ENCODE measurements around the gene MEGF6.

- TF ChIP-seq, protein P1, sequence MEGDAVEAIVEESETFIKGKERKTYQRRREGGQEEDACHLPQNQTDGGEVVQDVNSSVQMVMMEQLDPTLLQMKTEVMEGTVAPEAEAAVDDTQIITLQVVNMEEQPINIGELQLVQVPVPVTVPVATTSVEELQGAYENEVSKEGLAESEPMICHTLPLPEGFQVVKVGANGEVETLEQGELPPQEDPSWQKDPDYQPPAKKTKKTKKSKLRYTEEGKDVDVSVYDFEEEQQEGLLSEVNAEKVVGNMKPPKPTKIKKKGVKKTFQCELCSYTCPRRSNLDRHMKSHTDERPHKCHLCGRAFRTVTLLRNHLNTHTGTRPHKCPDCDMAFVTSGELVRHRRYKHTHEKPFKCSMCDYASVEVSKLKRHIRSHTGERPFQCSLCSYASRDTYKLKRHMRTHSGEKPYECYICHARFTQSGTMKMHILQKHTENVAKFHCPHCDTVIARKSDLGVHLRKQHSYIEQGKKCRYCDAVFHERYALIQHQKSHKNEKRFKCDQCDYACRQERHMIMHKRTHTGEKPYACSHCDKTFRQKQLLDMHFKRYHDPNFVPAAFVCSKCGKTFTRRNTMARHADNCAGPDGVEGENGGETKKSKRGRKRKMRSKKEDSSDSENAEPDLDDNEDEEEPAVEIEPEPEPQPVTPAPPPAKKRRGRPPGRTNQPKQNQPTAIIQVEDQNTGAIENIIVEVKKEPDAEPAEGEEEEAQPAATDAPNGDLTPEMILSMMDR (optimal IDR thresholded peaks at IDR 0.05 in 1 of 3, IDR thresholded peaks at IDR 0.05 in 1 of 3, conservative IDR thresholded peaks at IDR 0.05 in 1 of 3; ENCODE audit: extremely low read depth in 1 of 3, insufficient read depth in 2 of 3, low read length in 3 of 3): no peak
- no peak for TF ChIP-seq EZH2 (IDR thresholded peaks at IDR 0.05; ENCODE audit: low read length)
These were observed 96.9 kb downstream of the MEGF6 start for GRCh38 chr1:3514404-3514803.
